Hepatocyte (in vitro differentiated cells): ENCODE data around the gene IL31.

Source experiments
- EZH2 ChIP-seq: fragments of 200-600 bp; sonication (generic); IDR thresholded peaks from 2 replicates; pipeline ENCODE4 v1.6.1; 2016; ENCODE audit warnings: antibody characterized with exemption, mild to moderate bottlenecking, borderline replicate concordance
- EZH2phosphoT487 ChIP-seq: fragments of 200-600 bp; sonication (generic); IDR thresholded peaks from one replicate; pipeline ENCODE4 v1.6.1; 2018; ENCODE audit warnings: antibody characterized with exemption, mild to moderate bottlenecking, low read depth, moderate library complexity; ENCODE audit not compliant: unreplicated experiment, severe bottlenecking
- TF ChIP-seq, protein P1 (sequence below): fragments of 200-600 bp; sonication (generic); IDR thresholded peaks from 2 replicates; pipeline ENCODE4 v1.5.1; 2016; ENCODE audit warnings: antibody characterized with exemption, mild to moderate bottlenecking; ENCODE audit not compliant: poor library complexity

DNA sequence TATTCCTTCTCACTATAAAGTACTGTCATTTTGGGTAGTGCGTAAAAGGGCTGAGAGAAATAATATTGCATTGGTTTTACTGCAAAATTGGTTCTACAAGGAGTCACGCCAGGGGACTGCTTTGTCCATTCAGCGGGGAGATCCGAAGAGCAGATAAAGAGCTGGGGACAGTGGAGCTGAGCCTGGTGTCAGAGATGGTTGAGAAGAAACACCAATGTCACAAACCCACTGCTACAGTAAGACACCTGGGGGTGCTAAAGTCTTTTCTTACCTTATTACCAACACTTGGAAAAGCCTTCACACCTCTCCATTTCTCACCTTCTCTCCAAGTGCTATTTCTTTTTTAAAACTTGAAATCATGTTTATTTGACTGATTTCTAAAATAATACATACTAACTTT is 14.1 kb downstream of the IL31 start:
- TF ChIP-seq, protein P1, sequence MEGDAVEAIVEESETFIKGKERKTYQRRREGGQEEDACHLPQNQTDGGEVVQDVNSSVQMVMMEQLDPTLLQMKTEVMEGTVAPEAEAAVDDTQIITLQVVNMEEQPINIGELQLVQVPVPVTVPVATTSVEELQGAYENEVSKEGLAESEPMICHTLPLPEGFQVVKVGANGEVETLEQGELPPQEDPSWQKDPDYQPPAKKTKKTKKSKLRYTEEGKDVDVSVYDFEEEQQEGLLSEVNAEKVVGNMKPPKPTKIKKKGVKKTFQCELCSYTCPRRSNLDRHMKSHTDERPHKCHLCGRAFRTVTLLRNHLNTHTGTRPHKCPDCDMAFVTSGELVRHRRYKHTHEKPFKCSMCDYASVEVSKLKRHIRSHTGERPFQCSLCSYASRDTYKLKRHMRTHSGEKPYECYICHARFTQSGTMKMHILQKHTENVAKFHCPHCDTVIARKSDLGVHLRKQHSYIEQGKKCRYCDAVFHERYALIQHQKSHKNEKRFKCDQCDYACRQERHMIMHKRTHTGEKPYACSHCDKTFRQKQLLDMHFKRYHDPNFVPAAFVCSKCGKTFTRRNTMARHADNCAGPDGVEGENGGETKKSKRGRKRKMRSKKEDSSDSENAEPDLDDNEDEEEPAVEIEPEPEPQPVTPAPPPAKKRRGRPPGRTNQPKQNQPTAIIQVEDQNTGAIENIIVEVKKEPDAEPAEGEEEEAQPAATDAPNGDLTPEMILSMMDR = no peak
- no peak for TF ChIP-seq EZH2
- no peak for TF ChIP-seq EZH2phosphoT487
